Spinal cord (tissue), 10 donors: ENCODE results near the gene TMEM174. TPM values are rescaled to one million over a fixed set of nuclear protein-coding genes. Genes with fewer than 3 reads are reported as not detected.
A peak's percentile ranks its signal among the peaks of the same experiment; 100 is the strongest.
"Not testable (repeated sequence)": the region's sequence is repeated elsewhere in the genome, so short reads cannot be mapped to it uniquely, and the experiment has no call there.

Experiments used
- DNase-seq, 6 donors: peaks; one replicate each; pipeline versions ENCODE4 v3.0.0 to v3.0.0-alpha.2; 2013 to 2015; ENCODE audit warnings: low spot score in 6 of 6, low read depth in 4 of 6
- H3K27ac ChIP-seq: one replicate; pipeline ENCODE4 v1.5.1; 2013; ENCODE audit warnings: low read depth, low read length, control low read depth
- H3K27me3 ChIP-seq: one replicate; pipeline ENCODE4 v1.6.1; 2013; ENCODE audit warnings: low read length; ENCODE audit not compliant: control insufficient read depth, insufficient read depth
- H3K36me3 ChIP-seq: one replicate; pipeline ENCODE4 v1.6.1; 2013; ENCODE audit warnings: low read length; ENCODE audit not compliant: control insufficient read depth, insufficient read depth
- H3K4me1 ChIP-seq: one replicate; pipeline ENCODE4 v1.6.1; 2013; ENCODE audit warnings: low read length; ENCODE audit not compliant: control insufficient read depth, insufficient read depth
- H3K4me3 ChIP-seq: one replicate; pipeline ENCODE4 v1.5.1; 2013; ENCODE audit warnings: low read depth, low read length, control low read depth
- H3K9me3 ChIP-seq: one replicate; pipeline ENCODE4 v1.6.1; 2013; ENCODE audit warnings: low read length; ENCODE audit not compliant: control insufficient read depth, insufficient read depth
- WGBS: methylation state at CpG from one replicate; pipeline ENCODE4 v1.1.5; 2013; ENCODE audit warnings: missing lambda C conversion rate; ENCODE audit not compliant: insufficient coverage; 5-methylcytosine and 5-hydroxymethylcytosine counted together
- polyA plus RNA-seq, 2 donors: library from polyadenylated mRNA; unstranded; fragments of 120-200 nt; gene quantifications; one replicate each; pipeline ENCODE4 v1.2.1, GENCODE V29; 2013; ENCODE audit not compliant: insufficient read length in 2 of 2
- total RNA-seq, 2 donors: library from RNA; depleted of rRNA in 1 of 2; stranded (reverse); fragments of 120-200 nt in 1 of 2; fragments of >200 nt in 1 of 2; gene quantifications; one replicate each; pipeline versions ENCODE4 v1.2.3 to v1.2.4, GENCODE V29; 2013 to 2014
- donor health status: healthy.

TMEM174 gene
- total and polyA plus RNA-seq, 4 donors, result 0.14 TPM; not detected in 3

DNA sequence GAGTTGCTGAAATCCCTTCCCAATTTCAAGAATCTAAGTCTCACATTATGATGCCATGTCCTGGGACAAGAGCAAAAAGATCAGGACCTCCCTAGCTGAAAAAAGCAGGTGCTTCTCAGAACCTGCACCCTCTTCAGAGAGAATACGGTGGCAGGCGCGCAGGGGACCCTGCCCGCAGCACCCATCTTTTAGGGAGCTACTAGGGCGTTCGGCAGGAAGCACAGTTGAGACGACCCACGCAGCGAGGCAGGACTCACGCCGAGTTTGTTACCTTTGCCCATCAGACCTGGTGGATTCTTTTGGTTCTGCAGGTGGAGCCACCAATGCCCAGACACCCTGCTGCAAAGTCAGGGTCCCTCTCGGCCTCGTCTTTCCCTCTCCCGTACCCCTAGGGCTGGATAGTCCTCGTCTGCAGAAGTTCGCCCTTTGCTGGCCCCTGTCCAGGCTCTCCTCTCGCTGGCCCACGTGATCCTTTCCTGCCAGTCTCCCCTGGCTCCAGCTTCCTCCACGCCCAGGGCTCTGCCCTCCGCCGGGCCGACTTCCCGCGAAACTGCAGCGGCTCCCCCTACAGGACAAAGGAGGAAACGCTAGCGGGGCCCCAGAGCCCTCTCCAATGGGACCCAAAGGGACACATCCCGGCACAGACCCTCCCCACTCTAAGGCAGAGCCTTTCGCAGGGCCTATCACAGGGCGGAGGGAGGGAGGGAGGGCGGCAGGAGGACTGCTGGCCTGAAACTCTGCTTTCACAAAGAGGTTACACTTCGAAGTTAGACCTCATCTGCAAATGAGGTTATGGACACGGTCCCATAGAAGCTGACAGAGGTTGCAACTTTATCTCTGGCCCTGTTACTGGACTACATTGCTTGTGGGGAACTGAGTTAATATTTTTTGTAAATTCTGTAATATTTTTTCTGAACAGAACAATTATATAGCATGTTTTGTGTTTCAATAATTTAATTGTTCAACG lies 28.8 kb downstream of the TMEM174 start:
- Histone ChIP-seq H3K27me3 (peaks cover 6% of the 10 kb centered on the region), H3K4me3 (no peak overlapping the region), H3K27ac (no peak overlapping the region), H3K4me1 (peaks cover 8% of the 10 kb centered on the region), H3K36me3 (no peaks in the 10 kb centered on the region), H3K9me3 (no peaks in the 10 kb centered on the region)
- 32% methylated on average over 31 of the region's 34 CpGs for WGBS
- peak in 2 of 6 donors; percentile 23 to 48 for DNase-seq

DNA sequence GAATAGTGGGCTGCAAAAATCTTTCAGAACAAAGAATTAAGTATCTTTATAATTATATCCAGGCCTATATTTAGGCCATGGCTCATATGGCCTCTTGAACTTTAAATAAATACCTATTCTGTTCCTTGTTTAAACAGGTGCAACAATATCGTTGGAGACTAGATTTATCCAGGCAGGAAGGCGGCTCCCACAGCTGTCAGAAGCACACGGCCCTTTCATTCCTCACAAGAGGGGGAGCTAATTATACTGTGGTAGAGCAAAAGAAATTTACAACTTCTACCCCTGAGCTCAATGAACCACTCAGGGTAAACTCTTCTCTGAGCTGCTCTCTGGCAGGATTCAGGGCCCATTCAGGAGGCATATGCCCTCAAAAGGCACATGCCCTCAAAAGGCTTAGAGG lies 31.3 kb downstream of the TMEM174 start:
- no peak overlapping the region for H3K4me3 ChIP-seq
- H3K27me3 ChIP-seq, result peaks cover 6% of the 10 kb centered on the region
- no CpG with 5 or more reads among the region's 3 CpGs for WGBS
- H3K36me3 ChIP-seq, result no peaks in the 10 kb centered on the region
- peaks cover 8% of the 10 kb centered on the region for H3K4me1 ChIP-seq
- no peak for DNase-seq
- peaks cover 1% of the 10 kb centered on the region for H3K9me3 ChIP-seq
- H3K27ac ChIP-seq, result no peak overlapping the region

DNA sequence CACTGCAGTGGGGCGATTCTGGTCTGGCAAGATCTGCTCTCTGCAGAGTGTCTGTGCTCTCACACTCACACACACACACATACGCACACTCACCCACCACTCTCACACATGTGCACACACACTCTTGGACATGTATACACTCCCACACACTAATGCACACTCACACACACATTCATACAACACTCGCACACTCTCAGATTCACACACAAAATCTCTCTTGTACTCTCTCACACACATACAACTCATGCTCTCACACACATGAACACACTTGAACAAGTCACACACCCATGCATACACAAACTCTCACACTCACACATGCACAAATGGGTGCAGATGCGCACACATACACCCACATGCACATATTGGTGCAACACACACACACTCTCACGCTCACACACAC lies 31.7 kb downstream of the TMEM174 start:
- Histone ChIP-seq H3K4me3 (no peak overlapping the region), H3K36me3 (no peaks in the 10 kb centered on the region), H3K27me3 (peaks cover 6% of the 10 kb centered on the region), H3K27ac (no peak overlapping the region), H3K9me3 (peaks cover 1% of the 10 kb centered on the region), H3K4me1 (peaks cover 8% of the 10 kb centered on the region)
- no peak for DNase-seq
- 78% methylated on average over 5 of the region's 5 CpGs for WGBS

DNA sequence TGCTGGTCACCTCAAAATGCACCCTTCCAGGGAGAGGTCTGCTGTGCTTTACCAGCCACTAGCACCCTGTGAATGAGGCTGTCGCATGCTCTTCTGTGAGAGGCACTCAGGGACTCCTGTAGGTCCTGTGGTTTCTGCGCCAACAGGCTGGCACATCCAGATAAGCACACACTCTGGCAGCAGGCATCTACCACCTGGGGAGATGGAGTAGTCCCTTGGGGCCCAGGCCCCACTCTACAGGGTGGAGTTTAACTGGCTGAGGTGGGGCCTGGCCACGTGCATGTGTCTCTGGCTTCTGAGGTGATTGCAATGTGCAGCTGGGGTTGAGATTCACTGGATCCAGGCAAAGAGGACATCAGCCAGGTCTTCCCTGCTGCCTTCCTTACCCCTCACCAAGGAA lies 32.3 kb downstream of the TMEM174 start:
- peaks cover 6% of the 10 kb centered on the region for H3K27me3 ChIP-seq
- peaks cover 8% of the 10 kb centered on the region for H3K4me1 ChIP-seq
- H3K36me3 ChIP-seq, result no peaks in the 10 kb centered on the region
- WGBS, result 86% methylated on average over 3 of the region's 3 CpGs
- peaks cover 1% of the 10 kb centered on the region for H3K9me3 ChIP-seq
- no peak for DNase-seq
- no peak overlapping the region for H3K27ac ChIP-seq
- H3K4me3 ChIP-seq, result no peak overlapping the region

DNA sequence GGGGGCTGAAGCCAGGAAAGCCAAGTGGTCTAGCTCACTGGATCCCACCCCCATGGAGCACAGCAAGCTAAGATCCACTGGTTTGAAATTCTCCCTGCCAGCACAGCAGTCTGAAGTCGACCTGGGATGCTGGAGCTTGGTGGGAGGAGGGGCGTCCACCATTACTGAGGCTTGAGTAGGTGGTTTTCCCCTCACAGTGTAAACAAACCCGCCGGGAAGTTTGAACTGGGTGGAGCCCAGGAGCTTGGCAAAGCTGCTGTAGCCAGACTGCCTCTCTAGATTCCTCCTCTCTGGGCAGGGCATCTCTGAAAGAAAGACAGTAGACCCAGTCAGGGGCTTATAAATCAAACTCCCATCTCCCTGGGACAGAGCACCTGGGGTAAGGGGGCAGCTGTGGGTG lies 34.2 kb downstream of the TMEM174 start:
- not testable (repeated sequence) for H3K4me3 ChIP-seq, H3K27ac ChIP-seq, H3K4me1 ChIP-seq, H3K36me3 ChIP-seq, DNase-seq, H3K9me3 ChIP-seq, H3K27me3 ChIP-seq
- WGBS, result no CpG with 5 or more reads among the region's 4 CpGs

DNA sequence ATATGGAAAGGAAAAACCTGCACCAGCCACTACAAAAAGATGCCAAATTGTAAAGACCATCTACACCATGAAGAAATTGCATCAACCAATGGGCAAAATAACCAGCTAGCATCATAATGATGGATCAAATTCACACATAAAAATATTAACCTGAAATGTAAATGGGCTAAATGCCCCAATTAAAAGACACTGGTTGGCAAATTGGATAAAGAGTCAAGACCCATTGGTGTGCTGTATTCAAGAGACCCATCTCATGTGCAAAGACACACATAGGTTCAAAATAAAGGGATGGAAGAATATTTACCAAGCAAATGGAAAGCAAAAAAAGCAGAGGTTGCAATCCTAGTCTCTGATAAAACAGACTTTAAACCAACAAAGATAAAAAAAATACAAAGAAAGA lies 36.1 kb downstream of the TMEM174 start:
- H3K27ac ChIP-seq, H3K36me3 ChIP-seq, H3K4me3 ChIP-seq, H3K9me3 ChIP-seq, H3K4me1 ChIP-seq, DNase-seq: not testable (repeated sequence)
- H3K27me3 ChIP-seq, result peaks cover 12% of the 10 kb centered on the region

DNA sequence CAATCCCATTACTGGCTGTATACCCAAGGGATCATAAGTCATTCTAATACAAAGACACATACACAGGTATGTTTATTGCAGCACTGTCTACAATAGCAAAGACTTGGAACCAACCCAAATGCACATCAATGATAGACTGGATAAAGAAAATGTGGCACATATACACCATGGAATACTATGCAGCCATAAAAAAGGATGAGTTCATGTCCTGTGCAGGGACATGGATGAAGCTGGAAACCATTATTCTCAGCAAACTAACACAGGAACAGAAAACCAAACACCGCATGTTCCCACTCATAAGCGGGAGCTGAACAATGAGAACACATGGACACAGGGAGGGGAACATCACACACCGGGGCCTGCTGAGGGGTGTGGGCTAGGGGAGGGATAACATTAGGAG lies 39.7 kb downstream of the TMEM174 start:
- H3K4me3 ChIP-seq, H3K27ac ChIP-seq, H3K9me3 ChIP-seq, DNase-seq, H3K36me3 ChIP-seq: not testable (repeated sequence)
- H3K27me3 ChIP-seq, result peaks cover 45% of the 10 kb centered on the region
- WGBS, result 100% methylated on average over 1 of the region's 3 CpGs
- peaks cover 12% of the 10 kb centered on the region for H3K4me1 ChIP-seq

DNA sequence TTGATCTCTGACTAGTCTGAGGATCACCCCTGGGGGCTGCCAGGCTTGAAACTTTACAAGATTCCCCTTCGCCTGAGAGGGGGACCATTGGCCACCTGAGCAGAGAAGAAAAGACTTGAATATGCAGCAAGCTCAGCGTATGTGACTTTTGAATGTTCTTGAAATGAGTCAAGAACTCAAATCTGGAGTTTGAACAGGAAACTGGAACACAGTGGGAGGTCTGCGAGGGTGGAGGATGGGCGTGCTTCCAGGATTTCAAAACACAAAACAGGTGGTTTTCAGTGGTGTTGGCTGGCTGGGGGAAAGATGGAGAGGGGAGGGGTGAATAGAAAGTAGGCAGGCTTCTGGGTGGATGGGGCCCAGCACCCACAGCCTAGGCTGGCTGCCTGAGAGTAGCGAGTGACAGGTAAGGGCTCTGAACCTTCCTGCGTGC lies 40.6 kb downstream of the TMEM174 start:
- Histone ChIP-seq H3K4me1 (peaks cover 12% of the 10 kb centered on the region), H3K36me3 (no peaks in the 10 kb centered on the region), H3K9me3 (no peaks in the 10 kb centered on the region), H3K27ac (no peak overlapping the region), H3K27me3 (peaks cover 54% of the 10 kb centered on the region), H3K4me3 (no peak overlapping the region)
- 51% methylated on average over 6 of the region's 6 CpGs for WGBS
- no peak for DNase-seq

DNA sequence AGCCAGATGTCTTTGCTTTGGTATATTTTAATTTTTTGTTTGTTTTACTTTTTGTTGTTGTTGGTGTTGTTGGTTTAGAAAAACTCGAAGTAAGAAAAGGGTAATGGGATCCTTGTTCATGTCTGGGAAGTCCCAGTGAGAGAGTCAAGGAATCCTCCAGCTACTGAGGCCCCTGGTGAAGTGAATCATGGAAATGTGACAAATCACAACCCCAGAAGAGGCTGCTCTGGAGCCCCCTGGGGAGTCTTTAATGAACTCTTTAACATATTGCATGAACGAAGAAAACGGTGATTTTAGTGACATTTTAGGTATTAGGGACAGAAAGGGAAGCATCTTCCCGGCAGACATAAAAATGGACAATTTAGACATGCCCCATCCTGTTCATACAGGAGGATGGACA lies 41.3 kb downstream of the TMEM174 start:
- WGBS, result 38% methylated on average over 1 of the region's 4 CpGs
- peaks cover 12% of the 10 kb centered on the region for H3K4me1 ChIP-seq
- H3K27ac ChIP-seq, result no peak overlapping the region
- no peak overlapping the region for H3K4me3 ChIP-seq
- no peaks in the 10 kb centered on the region for H3K9me3 ChIP-seq
- peaks cover 60% of the 10 kb centered on the region for H3K27me3 ChIP-seq
- no peak for DNase-seq
- H3K36me3 ChIP-seq, result no peaks in the 10 kb centered on the region

DNA sequence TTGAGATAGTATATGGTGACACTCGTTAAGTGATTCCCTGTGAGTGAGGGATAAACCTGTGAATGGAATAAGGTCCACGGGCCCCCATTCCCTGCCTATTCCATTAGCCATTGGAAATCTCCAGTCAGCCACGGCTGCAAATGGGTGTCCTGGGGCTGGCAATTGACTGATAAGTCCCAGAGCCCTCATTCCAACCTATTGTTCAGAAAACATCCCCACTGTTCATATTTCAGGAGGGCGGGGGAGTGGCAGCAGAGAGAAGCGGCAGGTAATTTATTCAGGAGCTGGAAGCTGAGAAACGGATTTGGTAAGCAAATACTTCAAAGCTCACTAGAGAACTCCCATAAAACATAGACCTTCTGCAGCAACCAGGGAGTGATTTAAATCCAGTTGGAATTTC lies 42.0 kb downstream of the TMEM174 start:
- peaks cover 60% of the 10 kb centered on the region for H3K27me3 ChIP-seq
- 0% methylated on average over 1 of the region's 6 CpGs for WGBS
- peaks cover 12% of the 10 kb centered on the region for H3K4me1 ChIP-seq
- no peaks in the 10 kb centered on the region for H3K36me3 ChIP-seq
- H3K27ac ChIP-seq, result no peak overlapping the region
- peak in 1 of 6 donors; percentile 50 for DNase-seq
- H3K4me3 ChIP-seq, result no peak overlapping the region
- H3K9me3 ChIP-seq, result no peaks in the 10 kb centered on the region
